Cerebellar cortex (tissue), 1 donor: ENCODE data around the gene TWSG1.

Experiments used
- DNase-seq: peaks from one replicate; pipeline ENCODE4 v3.0.0-alpha.2; 2015; ENCODE audit warnings: low spot score

Gene TWSG1

GRCh38 chr18:9334329-9334972, at the start of gene TWSG1:
TWSG1 (plus strand) TSS chr18:9334773; CDS start chr18:9337230, 2,457 bp downstream.
- peak; percentile 83 for DNase-seq

GRCh38 chr18:9285604-9286003, 49.0 kb upstream of the TWSG1 start:
- DNase-seq, result no peak

- DNase-seq, result no peak
Observed at GRCh38 chr18:9287036-9287435, 47.5 kb upstream of the TWSG1 start.

GRCh38 chr18:9289698-9290097, 44.9 kb upstream of the TWSG1 start:
- DNase-seq, result no peak

- no peak for DNase-seq
Observed at GRCh38 chr18:9290156-9290555, 44.4 kb upstream of the TWSG1 start.

- DNase-seq, result no peak
Observed at GRCh38 chr18:9292047-9292446, 42.5 kb upstream of the TWSG1 start.

GRCh38 chr18:9293948-9294347, 40.6 kb upstream of the TWSG1 start:
- DNase-seq, result no peak

- DNase-seq, result no peak
Observed at GRCh38 chr18:9296233-9297006, 38.2 kb upstream of the TWSG1 start.

GRCh38 chr18:9297007-9297393, 37.6 kb upstream of the TWSG1 start:
- DNase-seq, result no peak

GRCh38 chr18:9304388-9305070, 30.0 kb upstream of the TWSG1 start:
- no peak for DNase-seq

GRCh38 chr18:9319333-9319732, 15.2 kb upstream of the TWSG1 start:
- DNase-seq, result no peak

- DNase-seq, result no peak
Observed at GRCh38 chr18:9321017-9321452, 13.5 kb upstream of the TWSG1 start.

GRCh38 chr18:9321736-9322135, 12.8 kb upstream of the TWSG1 start:
- no peak for DNase-seq

GRCh38 chr18:9322744-9323143, 11.8 kb upstream of the TWSG1 start:
- DNase-seq, result no peak

GRCh38 chr18:9323750-9324445, 10.7 kb upstream of the TWSG1 start:
- DNase-seq, result no peak

- no peak for DNase-seq
Observed at GRCh38 chr18:9325716-9326115, 8.9 kb upstream of the TWSG1 start.

GRCh38 chr18:9328776-9329175, 5.8 kb upstream of the TWSG1 start:
- DNase-seq, result no peak

GRCh38 chr18:9329471-9329870, 5.1 kb upstream of the TWSG1 start:
- no peak for DNase-seq

GRCh38 chr18:9330419-9330818, 4.2 kb upstream of the TWSG1 start:
- no peak for DNase-seq

- no peak for DNase-seq
Observed at GRCh38 chr18:9333441-9334328, 888 bp upstream of the TWSG1 start.

- DNase-seq, result no peak
Observed at GRCh38 chr18:9334973-9335696, 562 bp downstream of the TWSG1 start.
